Heart left ventricle (tissue), 13 donors: Measurements from ENCODE around the gene CABP4.

Source experiments
- CTCF ChIP-seq, 12 donors: fragments of 200-600 bp; sonication (generic) in 4 of 12; IDR thresholded peaks; one replicate each; pipeline versions ENCODE4 v1.5.0 to v1.8.0; 2018 to 2022; ENCODE audit warnings: antibody characterized with exemption in 12 of 12, mild to moderate bottlenecking in 5 of 12
- POLR2A ChIP-seq, 2 donors: fragments of 450-650 bp; IDR thresholded peaks; one replicate each; pipeline ENCODE4 v1.6.1; 2017; ENCODE audit warnings: antibody characterized with exemption in 2 of 2, mild to moderate bottlenecking in 2 of 2, moderate library complexity in 2 of 2
- donor health status: ischemic (EF 13 %, LVEDD 7.1; RV severe dilation, severe dysfunction).
- donor health status: DM: no; HTN: yes; CAD: no.
- donor health status: DM: no; HTN: no; CAD: no.
- donor health status: ischemic (EF 25% LVEDD 6.9; RV normal size, moderate dysfunction).
- donor health status: ischemic (EF 25% LVEDD 5.7; RV mildly dilated, moderate dysfunction).
- donor health status: ischemic (EF 35%, LVEDD 5.7; RV mildly dilated, moderate dysfunction).
- donor health status: nonischemic (EF 11% LVEDD 7.7; RV severe dilation, severe dysfunction).
- donor health status: DM: yes; HTN: yes; CAD: no.
- donor health status: PGD.
- donor health status: ischemic (EF 29% LVEDD 5.4; RV normal size, mild dysfunction).
- donor health status: nonischemic (EF 23%, LVEDD 6.1; RV moderate dilation, normal function).

- TF ChIP-seq CTCF (IDR thresholded peaks at IDR 0.05) (no peak), POLR2A (IDR thresholded peaks at IDR 0.05) (no peak)
These were observed 45.3 kb upstream of the CABP4 start for GRCh38 chr11:67409781-67410368.
